HepG2 (cell line): ENCODE data around the gene GGA3. TPM values are rescaled to one million over a fixed set of nuclear protein-coding genes. Genes with fewer than 3 reads are reported as not detected.
A peak's percentile ranks its signal among the peaks of the same experiment; 100 is the strongest.

Source experiments
- AKAP8 ChIP-seq: sonication (generic); formaldehyde crosslinking; IDR thresholded peaks from 2 replicates; pipeline ENCODE4 v1.5.1; 2020; ENCODE audit warnings: mild to moderate bottlenecking, missing genetic modification reagents
- CHD2 ChIP-seq: IDR thresholded peaks from 2 replicates; pipeline ENCODE4 v1.6.1; 2011; ENCODE audit warnings: low read depth, low read length, improper control_type of control experiment
- CSRNP1 ChIP-seq: sonication (generic); formaldehyde crosslinking; IDR thresholded peaks from 2 replicates; pipeline ENCODE4 v1.8.1; 2023; ENCODE audit warnings: mild to moderate bottlenecking, missing genetic modification reagents
- HOXA9 ChIP-seq: sonication (generic); formaldehyde crosslinking; IDR thresholded peaks from 2 replicates; pipeline ENCODE4 v1.8.1; 2022; ENCODE audit warnings: missing genetic modification reagents, mild to moderate bottlenecking, moderate library complexity, borderline replicate concordance
- KDM1A ChIP-seq: IDR thresholded peaks from 2 replicates; pipeline ENCODE4 v1.6.1; 2016; ENCODE audit warnings: missing compliant biosample characterization
- NONO ChIP-seq, 2 experiments: fragments of 450-650 bp in 1 of 2; sonication (generic) in 1 of 2; formaldehyde crosslinking in 1 of 2; IDR thresholded peaks in 1 of 2; conservative IDR thresholded peaks in 1 of 2; 2 replicates each; pipeline versions ENCODE4 v1.6.1 to v1.8.0; 2017 to 2022; ENCODE audit warnings: mild to moderate bottlenecking in 1 of 2, missing genetic modification reagents in 1 of 2, moderate library complexity in 1 of 2
- RFX3 ChIP-seq: IDR thresholded peaks from 2 replicates; pipeline ENCODE4 v1.6.1; 2016; ENCODE audit warnings: missing biosample characterization, missing genetic modification reagents
- RFXAP ChIP-seq: sonication (generic); formaldehyde crosslinking; IDR thresholded peaks from 2 replicates; pipeline ENCODE4 v1.4.0; 2020; ENCODE audit warnings: missing genetic modification reagents, borderline replicate concordance
- SIN3B ChIP-seq: fragments of 150-350 bp; IDR thresholded peaks from 2 replicates; pipeline ENCODE4 v1.6.1; 2014; ENCODE audit warnings: low read length
- SRSF9 ChIP-seq: fragments of 200-400 bp; formaldehyde crosslinking; IDR thresholded peaks from 2 replicates; pipeline ENCODE4 v1.6.1; 2018; ENCODE audit warnings: borderline replicate concordance, mild to moderate bottlenecking, low read depth, low read length; ENCODE audit not compliant: insufficient read depth, poor library complexity, severe bottlenecking
- STAT5B ChIP-seq: sonication (generic); formaldehyde crosslinking; IDR thresholded peaks from 2 replicates; pipeline ENCODE4 v1.4.0; 2020; ENCODE audit warnings: missing genetic modification reagents
- ZBTB14 ChIP-seq: sonication (generic); formaldehyde crosslinking; IDR thresholded peaks from 2 replicates; pipeline ENCODE4 v1.4.0; 2020; ENCODE audit warnings: missing genetic modification reagents
- ZMYM2 ChIP-seq: sonication (generic); formaldehyde crosslinking; IDR thresholded peaks from 2 replicates; pipeline ENCODE4 v1.8.0; 2022; ENCODE audit warnings: mild to moderate bottlenecking, missing genetic modification reagents
- ZNF335 ChIP-seq: sonication (generic); formaldehyde crosslinking; IDR thresholded peaks from 2 replicates; pipeline ENCODE4 v1.4.0; 2020; ENCODE audit warnings: missing genetic modification reagents
- ZNF496 ChIP-seq: sonication (generic); formaldehyde crosslinking; IDR thresholded peaks from 2 replicates; pipeline ENCODE4 v1.8.1; 2023; ENCODE audit warnings: mild to moderate bottlenecking, moderate library complexity, missing genetic modification reagents; ENCODE audit not compliant: insufficient replicate concordance
- ZNF569 ChIP-seq: sonication (generic); formaldehyde crosslinking; IDR thresholded peaks from 2 replicates; pipeline ENCODE4 v1.5.0; 2020; ENCODE audit warnings: mild to moderate bottlenecking, missing genetic modification reagents, moderate library complexity, borderline replicate concordance
- ZNF672 ChIP-seq: sonication (generic); formaldehyde crosslinking; IDR thresholded peaks from 2 replicates; pipeline ENCODE4 v1.8.1; 2022; ENCODE audit warnings: missing genetic modification reagents
- ZNF704 ChIP-seq: sonication (generic); formaldehyde crosslinking; IDR thresholded peaks from 2 replicates; pipeline ENCODE4 v1.8.1; 2023; ENCODE audit warnings: mild to moderate bottlenecking, inconsistent platforms, moderate library complexity, missing genetic modification reagents, borderline replicate concordance
- ZNF839 ChIP-seq: sonication (generic); formaldehyde crosslinking; IDR thresholded peaks from 2 replicates; pipeline ENCODE4 v1.4.0; 2020; ENCODE audit warnings: missing genetic modification reagents, mild to moderate bottlenecking, borderline replicate concordance
- polyA plus RNA-seq, 8 experiments: library from polyadenylated mRNA; depleted of rRNA in 3 of 8; stranded (reverse) in 7 of 8; unstranded in 1 of 8; fragments of >200 nt; fragmentation: Illumina TruSeq in 4 of 8; extraction: Trizol in 4 of 8; gene quantifications; 2 replicates each; pipeline versions ENCODE4 v1.2.1 to v1.2.3, GENCODE V29; 2011 to 2016; ENCODE audit warnings: low read depth in 4 of 8, missing spikeins in 1 of 8, mixed read lengths in 1 of 8; ENCODE audit not compliant: insufficient read depth in 1 of 8
- total RNA-seq, 5 experiments: library from RNA; depleted of rRNA; stranded (reverse); fragments of >200 nt; fragmentation: Illumina TruSeq; extraction: Trizol; gene quantifications; 2 replicates each; pipeline ENCODE4 v1.2.3, GENCODE V29; 2016; ENCODE audit warnings: low read depth in 1 of 5
- TF ChIP-seq, protein P1 (sequence below): IDR thresholded peaks from 2 replicates; pipeline ENCODE4 v1.6.1; 2016; ENCODE audit warnings: missing genetic modification reagents, missing compliant biosample characterization
- TF ChIP-seq, protein P2 (sequence below): sonication (generic); formaldehyde crosslinking; IDR thresholded peaks from 2 replicates; pipeline ENCODE4 v1.5.1; 2020; ENCODE audit warnings: missing genetic modification reagents, mild to moderate bottlenecking, borderline replicate concordance

The GGA3 gene
- total and polyA plus RNA-seq, 2 of the 13 experiments (the other 11 are each of a cell fraction or from before 2014, with no cell fraction given), result 28.4 to 43.7 TPM

- TF ChIP-seq ZNF839 (CRISPR knock-in tag), result 0 out of 2 replicates have a peak, but pooled peaks have one; percentile 43
- TF ChIP-seq SRSF9, result no peak
- TF ChIP-seq ZNF496 (CRISPR knock-in tag), result no peak
- TF ChIP-seq HOXA9, result no peak
- no peak for TF ChIP-seq STAT5B (CRISPR knock-in tag)
- no peak for TF ChIP-seq ZNF569 (CRISPR knock-in tag)
- TF ChIP-seq NONO (IDR thresholded peaks at IDR 0.05), result no peak
- peak; percentile 74 for TF ChIP-seq NONO (CRISPR knock-in tag; conservative IDR thresholded peaks at IDR 0.05)
- 0 out of 2 replicates have a peak, but pooled peaks have one; percentile 23 for TF ChIP-seq SIN3B
- peak; percentile 98 for TF ChIP-seq ZNF335
- TF ChIP-seq, protein P1, sequence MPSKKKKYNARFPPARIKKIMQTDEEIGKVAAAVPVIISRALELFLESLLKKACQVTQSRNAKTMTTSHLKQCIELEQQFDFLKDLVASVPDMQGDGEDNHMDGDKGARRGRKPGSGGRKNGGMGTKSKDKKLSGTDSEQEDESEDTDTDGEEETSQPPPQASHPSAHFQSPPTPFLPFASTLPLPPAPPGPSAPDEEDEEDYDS (CRISPR knock-in tag), result peak; percentile 25; the same call in 1 of the 2 replicates
- TF ChIP-seq ZMYM2 (CRISPR knock-in tag), result no peak
- no peak for TF ChIP-seq ZNF704
- TF ChIP-seq ZNF672, result no peak
- peak; percentile 92; the same call in 1 of the 2 replicates for TF ChIP-seq AKAP8 (CRISPR knock-in tag)
- TF ChIP-seq CHD2, result no peak
- TF ChIP-seq RFXAP, result 0 out of 2 replicates have a peak, but pooled peaks have one; percentile 19
- TF ChIP-seq RFX3 (CRISPR knock-in tag), result no peak
- TF ChIP-seq ZBTB14, result 0 out of 2 replicates have a peak, but pooled peaks have one; percentile 34
- no peak for TF ChIP-seq KDM1A
- TF ChIP-seq, protein P2, sequence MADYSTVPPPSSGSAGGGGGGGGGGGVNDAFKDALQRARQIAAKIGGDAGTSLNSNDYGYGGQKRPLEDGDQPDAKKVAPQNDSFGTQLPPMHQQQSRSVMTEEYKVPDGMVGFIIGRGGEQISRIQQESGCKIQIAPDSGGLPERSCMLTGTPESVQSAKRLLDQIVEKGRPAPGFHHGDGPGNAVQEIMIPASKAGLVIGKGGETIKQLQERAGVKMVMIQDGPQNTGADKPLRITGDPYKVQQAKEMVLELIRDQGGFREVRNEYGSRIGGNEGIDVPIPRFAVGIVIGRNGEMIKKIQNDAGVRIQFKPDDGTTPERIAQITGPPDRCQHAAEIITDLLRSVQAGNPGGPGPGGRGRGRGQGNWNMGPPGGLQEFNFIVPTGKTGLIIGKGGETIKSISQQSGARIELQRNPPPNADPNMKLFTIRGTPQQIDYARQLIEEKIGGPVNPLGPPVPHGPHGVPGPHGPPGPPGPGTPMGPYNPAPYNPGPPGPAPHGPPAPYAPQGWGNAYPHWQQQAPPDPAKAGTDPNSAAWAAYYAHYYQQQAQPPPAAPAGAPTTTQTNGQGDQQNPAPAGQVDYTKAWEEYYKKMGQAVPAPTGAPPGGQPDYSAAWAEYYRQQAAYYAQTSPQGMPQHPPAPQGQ (CRISPR knock-in tag), result peak; percentile 89; the same call in 1 of the 2 replicates
- 0 out of 2 replicates have a peak, but pooled peaks have one; percentile 65 for TF ChIP-seq CSRNP1 (CRISPR knock-in tag)
Measured at GRCh38 chr17:75267411-75268232, 6.2 kb upstream of the GGA3 start (continued).
